ENCODE results near the gene MON2. TPM values are rescaled to one million over a fixed set of nuclear protein-coding genes. Genes with fewer than 3 reads are reported as not detected.

The MON2 gene
- total RNA-seq, 4 donors from 2014 or later = 36.1 to 92.9 (median 42.8) TPM

GRCh38 chr12:62625228-62625627, 158.6 kb downstream of the MON2 start:
- H3K4me3 ChIP-seq (ENCODE audit: low read depth, poor library complexity, severe bottlenecking) = no peak overlapping the region
- 56 to 62% methylated on average over 2 of the region's 2 CpGs for WGBS, 2 donors
- DNase-seq (ENCODE audit: low spot score in 2 of 2) = no peak
- TF ChIP-seq POLR2A (IDR thresholded peaks at IDR 0.05) = no peak
- TF ChIP-seq, protein P1, sequence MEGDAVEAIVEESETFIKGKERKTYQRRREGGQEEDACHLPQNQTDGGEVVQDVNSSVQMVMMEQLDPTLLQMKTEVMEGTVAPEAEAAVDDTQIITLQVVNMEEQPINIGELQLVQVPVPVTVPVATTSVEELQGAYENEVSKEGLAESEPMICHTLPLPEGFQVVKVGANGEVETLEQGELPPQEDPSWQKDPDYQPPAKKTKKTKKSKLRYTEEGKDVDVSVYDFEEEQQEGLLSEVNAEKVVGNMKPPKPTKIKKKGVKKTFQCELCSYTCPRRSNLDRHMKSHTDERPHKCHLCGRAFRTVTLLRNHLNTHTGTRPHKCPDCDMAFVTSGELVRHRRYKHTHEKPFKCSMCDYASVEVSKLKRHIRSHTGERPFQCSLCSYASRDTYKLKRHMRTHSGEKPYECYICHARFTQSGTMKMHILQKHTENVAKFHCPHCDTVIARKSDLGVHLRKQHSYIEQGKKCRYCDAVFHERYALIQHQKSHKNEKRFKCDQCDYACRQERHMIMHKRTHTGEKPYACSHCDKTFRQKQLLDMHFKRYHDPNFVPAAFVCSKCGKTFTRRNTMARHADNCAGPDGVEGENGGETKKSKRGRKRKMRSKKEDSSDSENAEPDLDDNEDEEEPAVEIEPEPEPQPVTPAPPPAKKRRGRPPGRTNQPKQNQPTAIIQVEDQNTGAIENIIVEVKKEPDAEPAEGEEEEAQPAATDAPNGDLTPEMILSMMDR (IDR thresholded peaks at IDR 0.05) = no peak
- intact Hi-C loops (cut with DNase I; ENCODE audit: low total_unique reads) = no loop called here

- DNase-seq (ENCODE audit: low spot score in 2 of 2) = no peak
- WGBS, 2 donors = 88% methylated on average over 2 of the region's 2 CpGs
- intact Hi-C loops (cut with DNase I; ENCODE audit: low total_unique reads) = no loop called here
- no peak overlapping the region for H3K4me3 ChIP-seq (ENCODE audit: low read depth, poor library complexity, severe bottlenecking)
- TF ChIP-seq POLR2A (IDR thresholded peaks at IDR 0.05) = no peak
Observed at GRCh38 chr12:62627181-62627580, 160.6 kb downstream of the MON2 start.

GRCh38 chr12:62629413-62629812, 162.8 kb downstream of the MON2 start:
- WGBS, 2 donors = 76 to 82% methylated on average over 4 of the region's 4 CpGs
- intact Hi-C loops (cut with DNase I; ENCODE audit: low total_unique reads) = no loop called here
- H3K4me3 ChIP-seq (ENCODE audit: low read depth, poor library complexity, severe bottlenecking) = no peak overlapping the region
- no peak for DNase-seq (ENCODE audit: low spot score in 2 of 2)
- TF ChIP-seq POLR2A (IDR thresholded peaks at IDR 0.05) = no peak
- TF ChIP-seq, protein P1 (IDR thresholded peaks at IDR 0.05) = no peak

- intact Hi-C loops (cut with DNase I; ENCODE audit: low total_unique reads) = no loop called here
- no peak overlapping the region for H3K4me3 ChIP-seq (ENCODE audit: low read depth, poor library complexity, severe bottlenecking)
- DNase-seq (ENCODE audit: low spot score in 2 of 2) = no peak
- WGBS, 2 donors = 65 to 76% methylated on average over 5 of the region's 5 CpGs
- TF ChIP-seq, protein P1 (IDR thresholded peaks at IDR 0.05) = no peak
- no peak for TF ChIP-seq POLR2A (IDR thresholded peaks at IDR 0.05)
Observed at GRCh38 chr12:62629971-62630739, 163.5 kb downstream of the MON2 start.

- DNase-seq (ENCODE audit: low spot score in 2 of 2) = peak; percentile 51 to 91
- intact Hi-C loops (cut with DNase I; ENCODE audit: low total_unique reads) = no loop called here
- TF ChIP-seq, protein P1 (IDR thresholded peaks at IDR 0.05) = no peak
- TF ChIP-seq POLR2A (IDR thresholded peaks at IDR 0.05) = no peak
- WGBS, 2 donors = 2 to 3% methylated on average over 33 to 58 of the region's 58 CpGs
- H3K4me3 ChIP-seq (ENCODE audit: low read depth, poor library complexity, severe bottlenecking) = peak overlapping the region; percentile 35
Observed at GRCh38 chr12:62631471-62632410, 165.1 kb downstream of the MON2 start.

- WGBS, 2 donors = 3 to 5% methylated on average over 11 to 17 of the region's 22 CpGs
- intact Hi-C loops (cut with DNase I; ENCODE audit: low total_unique reads) = no loop called here
- TF ChIP-seq POLR2A (IDR thresholded peaks at IDR 0.05) = no peak
- TF ChIP-seq, protein P1 (IDR thresholded peaks at IDR 0.05) = no peak
- no peak overlapping the region for H3K4me3 ChIP-seq (ENCODE audit: low read depth, poor library complexity, severe bottlenecking)
- DNase-seq (ENCODE audit: low spot score in 2 of 2) = peak; percentile 58 to 89
Observed at GRCh38 chr12:62632411-62632918, 165.8 kb downstream of the MON2 start.

Data from lower leg skin (tissue), 4 donors.